CD4-positive, CD25-positive, alpha-beta regulatory T cell (primary cell): ENCODE measurements around the gene HLA-DOB. TPM values are rescaled to one million over a fixed set of nuclear protein-coding genes. Genes with fewer than 3 reads are reported as not detected.

ENCODE experiments used
- ATAC-seq, 2 donors: fragments of 150-1000 bp; cut with Tn5 transposase; one replicate each; pipeline ENCODE4 v1.10.0; 2021; ENCODE audit warnings: low read depth in 2 of 2, moderate number of reproducible peaks in 2 of 2, moderate library complexity in 1 of 2
- DNase-seq, 3 donors: peaks; one replicate each; pipeline versions ENCODE4 v3.0.0 to v3.0.0-alpha.2; 2012 to 2022; ENCODE audit warnings: mixed read lengths in 1 of 3
- H3K27ac ChIP-seq: one replicate; pipeline ENCODE4 v1.7.0; 2013; ENCODE audit warnings: mild to moderate bottlenecking, low read length; ENCODE audit not compliant: insufficient read depth, poor library complexity, severe bottlenecking
- H3K27me3 ChIP-seq: one replicate; pipeline ENCODE4 v1.7.0; 2013; ENCODE audit warnings: low read length; ENCODE audit not compliant: control insufficient read depth, insufficient read depth
- H3K36me3 ChIP-seq: one replicate; pipeline ENCODE4 v1.7.0; 2013; ENCODE audit warnings: mild to moderate bottlenecking, low read length, moderate library complexity; ENCODE audit not compliant: control insufficient read depth, insufficient read depth
- H3K4me1 ChIP-seq: 2 replicates; pipeline ENCODE4 v1.7.0; 2013; ENCODE audit warnings: mild to moderate bottlenecking, low read length; ENCODE audit not compliant: insufficient read depth, control insufficient read depth, poor library complexity, severe bottlenecking
- H3K4me3 ChIP-seq: one replicate; pipeline ENCODE4 v1.7.0; 2013; ENCODE audit warnings: low read depth, mild to moderate bottlenecking, low read length, moderate library complexity
- H3K9me3 ChIP-seq, 2 experiments: 1 replicate in 1 of 2; 2 replicates in 1 of 2; pipeline ENCODE4 v1.7.0; 2013; ENCODE audit warnings: low read length in 2 of 2, mild to moderate bottlenecking in 1 of 2, moderate library complexity in 1 of 2; ENCODE audit not compliant: control insufficient read depth in 2 of 2
- H3K27ac Mint-ChIP-seq, 3 donors: one replicate each; pipeline ENCODE4 v1.8.0; 2020 to 2022; ENCODE audit warnings: mild to moderate bottlenecking in 3 of 3, mixed read lengths in 3 of 3, moderate library complexity in 2 of 3
- H3K27me3 Mint-ChIP-seq: one replicate; pipeline ENCODE4 v1.8.0; 2022; ENCODE audit warnings: mild to moderate bottlenecking, mixed read lengths
- H3K36me3 Mint-ChIP-seq: one replicate; pipeline ENCODE4 v1.8.0; 2020; ENCODE audit warnings: mixed read lengths
- H3K4me1 Mint-ChIP-seq, 4 donors: one replicate each; pipeline ENCODE4 v1.8.0; 2020 to 2022; ENCODE audit warnings: mixed read lengths in 4 of 4, mild to moderate bottlenecking in 1 of 4
- H3K4me3 Mint-ChIP-seq, 4 donors: one replicate each; pipeline ENCODE4 v1.8.0; 2020 to 2022; ENCODE audit warnings: mild to moderate bottlenecking in 4 of 4, mixed read lengths in 4 of 4, moderate library complexity in 3 of 4
- H3K9me3 Mint-ChIP-seq, 7 donors: one replicate each; pipeline ENCODE4 v1.8.0; 2020 to 2022; ENCODE audit warnings: mixed read lengths in 7 of 7, mild to moderate bottlenecking in 3 of 7, moderate library complexity in 2 of 7
- polyA plus RNA-seq, 4 donors: library from polyadenylated mRNA; unstranded; fragments of 300-500 nt; fragmentation: Illumina TruSeq; gene quantifications; one replicate each; pipeline ENCODE4 v1.2.3, GENCODE V29; 2021
- total RNA-seq: library from RNA; stranded (reverse); gene quantifications from one replicate; pipeline ENCODE4 v1.2.3, GENCODE V29; 2022

HLA-DOB gene
- total and polyA plus RNA-seq, 5 donors from 2014 or later = 0.31 to 6.8 (median 2.7) TPM

DNA sequence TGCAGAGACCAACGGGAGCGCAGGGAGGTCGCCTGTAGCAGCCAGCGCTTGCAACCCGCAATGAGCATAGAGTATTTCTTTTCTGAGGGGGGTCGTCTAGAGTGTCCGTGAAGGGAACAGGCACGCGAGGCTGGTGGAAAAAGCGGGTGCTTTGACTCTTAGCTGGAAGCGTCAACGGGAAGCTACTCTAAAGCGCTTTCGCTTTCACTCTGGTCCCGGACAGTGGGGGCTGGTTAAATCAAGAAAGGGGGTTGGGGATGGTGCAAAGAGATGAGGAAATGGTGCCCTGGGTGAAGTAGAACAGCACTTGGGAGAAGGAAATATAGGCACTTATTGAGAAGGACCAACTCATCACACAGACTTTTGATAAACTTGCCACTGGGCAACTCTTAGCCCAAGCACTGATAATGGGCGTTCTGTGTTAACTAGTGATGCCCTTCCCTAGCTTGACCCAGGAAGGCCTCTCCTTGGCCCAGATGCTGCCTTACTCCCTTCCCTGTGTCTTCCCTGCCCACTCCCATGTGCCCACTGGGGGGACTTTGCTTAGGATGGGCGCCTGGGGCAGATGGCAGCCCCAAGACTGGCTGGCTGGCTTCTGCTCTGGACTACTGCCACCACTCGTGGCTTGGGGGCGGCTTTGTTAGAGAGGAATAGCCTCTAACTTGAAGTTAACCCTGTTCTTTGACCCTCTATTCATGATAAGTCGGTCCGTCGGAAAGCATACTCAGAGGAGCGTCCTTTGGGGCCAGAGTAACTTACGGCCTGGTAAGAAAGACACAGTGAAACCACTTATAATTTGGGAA, 37.8 kb upstream of the HLA-DOB start:
- peaks cover 48% of the 10 kb centered on the region for H3K36me3 ChIP-seq

DNA sequence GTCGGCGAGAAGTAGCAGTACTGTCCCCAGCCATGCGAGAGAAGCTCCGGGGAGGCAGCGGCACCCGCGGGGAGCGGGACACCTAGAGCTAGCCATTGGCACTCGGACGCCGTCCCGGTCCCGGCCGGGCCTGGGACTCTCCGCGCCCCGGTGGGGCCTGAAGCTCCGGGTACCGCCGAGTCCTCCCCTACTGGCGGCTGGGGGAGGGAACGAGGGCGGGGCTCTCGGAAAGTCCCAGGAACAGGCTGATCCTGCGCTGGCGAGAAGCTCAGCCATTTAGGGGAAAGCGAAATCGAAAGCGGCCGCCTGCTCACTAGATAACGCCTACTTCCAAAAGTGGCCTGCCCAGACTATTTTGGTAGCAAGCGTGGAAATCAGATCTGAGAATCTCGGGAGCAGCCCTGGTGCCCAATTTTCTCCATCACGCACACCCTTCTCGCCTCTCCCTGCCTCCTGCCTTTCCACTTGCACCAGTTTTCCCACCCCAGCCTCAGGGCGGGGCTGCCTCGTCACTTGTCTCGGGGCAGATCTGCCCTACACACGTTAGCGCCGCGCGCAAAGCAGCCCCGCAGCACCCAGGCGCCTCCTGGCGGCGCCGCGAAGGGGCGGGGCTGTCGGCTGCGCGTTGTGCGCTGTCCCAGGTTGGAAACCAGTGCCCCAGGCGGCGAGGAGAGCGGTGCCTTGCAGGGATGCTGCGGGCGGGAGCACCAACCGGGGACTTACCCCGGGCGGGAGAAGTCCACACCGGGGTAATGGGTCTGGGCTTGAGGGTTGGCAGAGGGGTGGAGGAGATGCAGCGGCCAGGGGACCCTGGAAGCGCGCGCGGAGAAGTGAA, 37.0 kb upstream of the HLA-DOB start, which contains the start of the genes PSMB9 and TAP1:
PSMB9 (plus strand) TSS at position 652 of the 835 bp plus-strand sequence; CDS start at position 690, 38 bp downstream.
TAP1 (minus strand) TSS at position 164 of the 835 bp plus-strand sequence; CDS start at position 96, 68 bp downstream.
- no peaks in the 10 kb centered on the region for H3K27me3 ChIP-seq
- H3K4me3 ChIP-seq = peak within 1 kb of the TSS; percentile 99
- H3K36me3 Mint-ChIP-seq = peaks cover 54% of the 10 kb centered on the region

More for the DNA sequence above, 37.8 kb upstream of the HLA-DOB start:
- peak overlapping the region; percentile 95 to 100 (median 97) for H3K4me3 Mint-ChIP-seq
- Histone ChIP-seq H3K27ac (peak overlapping the region; percentile 98), H3K4me1 (peaks cover 75% of the 10 kb centered on the region), H3K9me3 (no peaks in the 10 kb centered on the region), H3K4me3 (peak overlapping the region; percentile 99), H3K27me3 (no peaks in the 10 kb centered on the region)
- peaks cover 10 to 84% (median 52%) of the 10 kb centered on the region in 4 donors for H3K4me1 Mint-ChIP-seq
- no peaks in the 10 kb centered on the region for H3K9me3 Mint-ChIP-seq
- H3K36me3 Mint-ChIP-seq = peaks cover 54% of the 10 kb centered on the region
- peaks cover 5% of the 10 kb centered on the region for H3K27me3 Mint-ChIP-seq
- peak; percentile 13 to 30 for ATAC-seq
- DNase-seq = peak in 2 of 3 donors; percentile 48 to 83
- peak overlapping the region; percentile 98 to 100 (median 100) for H3K27ac Mint-ChIP-seq

GRCh38 chr6:32852844-32853540, 36.2 kb upstream of the HLA-DOB start:
- peak overlapping the region; percentile 99 for H3K4me3 ChIP-seq
- ATAC-seq (peak; percentile 13 to 21), DNase-seq (peak; percentile 45 to 50 (median 49))
- peaks cover 80% of the 10 kb centered on the region for H3K4me1 ChIP-seq
- no peaks in the 10 kb centered on the region for H3K27me3 ChIP-seq
- H3K4me1 Mint-ChIP-seq = peaks cover 15 to 82% (median 52%) of the 10 kb centered on the region in 4 donors
- peaks cover 5% of the 10 kb centered on the region for H3K27me3 Mint-ChIP-seq
- H3K27ac Mint-ChIP-seq = peak overlapping the region; percentile 98 to 100 (median 100)
- peaks cover 46% of the 10 kb centered on the region for H3K36me3 ChIP-seq
- H3K9me3 Mint-ChIP-seq = no peaks in the 10 kb centered on the region
- H3K9me3 ChIP-seq = no peaks in the 10 kb centered on the region
- H3K27ac ChIP-seq = peak overlapping the region; percentile 98
- peak overlapping the region; percentile 95 to 100 (median 97) for H3K4me3 Mint-ChIP-seq
- H3K36me3 Mint-ChIP-seq = peaks cover 56% of the 10 kb centered on the region

More for the DNA sequence above, 37.0 kb upstream of the HLA-DOB start, which contains the start of the genes PSMB9 and TAP1:
- Mint-ChIP-seq H3K27me3 (peaks cover 5% of the 10 kb centered on the region), H3K27ac (peak within 1 kb of the TSS; percentile 98 to 100 (median 100)), H3K9me3 (no peaks in the 10 kb centered on the region), H3K4me3 (peak within 1 kb of the TSS; percentile 95 to 100 (median 97)), H3K4me1 (peaks cover 7 to 82% (median 51%) of the 10 kb centered on the region in 4 donors)
- H3K36me3 ChIP-seq = peaks cover 46% of the 10 kb centered on the region
- peak within 1 kb of the TSS; percentile 98 for H3K27ac ChIP-seq
- ATAC-seq (peak; percentile 84 to 88), DNase-seq (peak; percentile 93 to 97 (median 94))
- no peaks in the 10 kb centered on the region for H3K9me3 ChIP-seq
- peaks cover 77% of the 10 kb centered on the region for H3K4me1 ChIP-seq

DNA sequence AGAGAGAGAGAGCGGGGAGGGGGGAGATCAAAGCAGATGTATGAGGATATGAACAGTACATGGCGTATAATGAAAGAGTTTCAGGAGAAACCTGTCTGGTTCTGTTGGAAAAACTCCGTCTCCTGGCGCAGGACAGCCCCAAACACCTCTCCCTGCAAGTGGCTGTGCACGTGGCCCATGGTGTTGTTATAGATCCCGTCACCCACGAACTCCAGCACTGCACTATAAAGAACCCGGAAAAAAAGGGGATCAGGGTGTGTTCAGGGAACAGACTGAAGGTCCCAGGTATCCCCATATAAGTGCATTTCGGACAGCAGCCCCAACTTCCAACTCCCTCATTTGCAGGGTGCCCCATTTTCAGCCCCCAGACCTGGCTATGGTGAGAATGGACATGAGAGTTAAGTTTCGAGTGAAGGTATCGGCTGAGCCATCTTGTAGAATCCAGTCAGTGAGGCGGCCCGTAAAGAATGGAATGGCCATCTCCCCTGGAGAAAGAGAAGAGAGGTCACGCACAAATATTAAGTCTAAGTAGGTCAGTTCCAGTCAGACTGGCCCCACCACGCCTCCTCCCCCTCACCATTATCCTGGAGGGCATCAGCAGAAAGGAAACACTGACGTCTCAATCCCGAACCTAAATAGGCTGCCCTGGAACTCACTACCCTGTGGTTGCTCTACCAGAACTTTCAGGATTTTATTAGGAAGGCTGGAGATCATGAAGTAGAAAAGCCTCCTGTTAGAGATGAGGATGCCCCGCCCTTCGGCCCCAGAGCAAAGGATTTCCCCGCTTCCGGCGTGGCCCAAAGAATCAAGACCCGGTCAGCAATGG, 35.4 kb upstream of the HLA-DOB start:
- H3K4me1 Mint-ChIP-seq = peaks cover 16 to 82% (median 57%) of the 10 kb centered on the region in 4 donors

DNA sequence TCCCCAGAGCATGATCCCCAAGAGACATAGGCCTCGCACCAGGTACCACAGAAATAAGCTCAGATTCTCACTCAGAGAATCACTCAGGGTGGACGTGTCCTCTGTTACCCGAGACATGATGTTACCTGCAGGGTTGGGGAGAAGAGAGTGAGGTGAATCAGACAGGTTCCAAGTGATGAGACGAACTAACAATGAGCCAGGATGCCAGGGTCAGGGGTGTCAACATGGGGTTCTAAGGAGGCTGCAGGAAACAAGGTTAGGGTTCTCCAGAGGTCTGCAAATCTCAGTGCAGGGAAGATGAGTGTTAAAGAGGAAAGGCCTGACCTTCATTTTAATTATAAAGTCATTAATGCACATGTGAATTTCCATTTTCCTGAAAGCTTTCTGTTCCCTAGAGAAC, 34.2 kb upstream of the HLA-DOB start:
- no peak for DNase-seq
- Mint-ChIP-seq H3K27ac (peak overlapping the region; percentile 9 to 84 (median 74)), H3K4me3 (peak overlapping the region; percentile 95 to 100 (median 97)), H3K36me3 (peaks cover 64% of the 10 kb centered on the region), H3K27me3 (peaks cover 5% of the 10 kb centered on the region), H3K4me1 (peaks cover 11 to 82% (median 58%) of the 10 kb centered on the region in 4 donors), H3K9me3 (no peaks in the 10 kb centered on the region)
- H3K27me3 ChIP-seq = no peaks in the 10 kb centered on the region
- H3K4me3 ChIP-seq = peak overlapping the region; percentile 99
- peaks cover 83% of the 10 kb centered on the region for H3K4me1 ChIP-seq
- no peak for ATAC-seq
- H3K9me3 ChIP-seq = no peaks in the 10 kb centered on the region
- peak overlapping the region; percentile 98 for H3K27ac ChIP-seq
- peaks cover 53% of the 10 kb centered on the region for H3K36me3 ChIP-seq

More for the DNA sequence above, 35.4 kb upstream of the HLA-DOB start:
- Histone ChIP-seq H3K9me3 (no peaks in the 10 kb centered on the region), H3K4me3 (peak overlapping the region; percentile 99), H3K36me3 (peaks cover 46% of the 10 kb centered on the region), H3K27me3 (no peaks in the 10 kb centered on the region), H3K4me1 (peaks cover 80% of the 10 kb centered on the region), H3K27ac (peak overlapping the region; percentile 98)
- H3K27ac Mint-ChIP-seq = peak overlapping the region; percentile 98 to 100 (median 100)
- H3K27me3 Mint-ChIP-seq = peaks cover 5% of the 10 kb centered on the region
- H3K9me3 Mint-ChIP-seq = no peaks in the 10 kb centered on the region
- ATAC-seq (no peak), DNase-seq (peak in 1 of 3 donors; percentile 51)
- peak overlapping the region; percentile 95 to 100 (median 97) for H3K4me3 Mint-ChIP-seq
- peaks cover 59% of the 10 kb centered on the region for H3K36me3 Mint-ChIP-seq

DNA sequence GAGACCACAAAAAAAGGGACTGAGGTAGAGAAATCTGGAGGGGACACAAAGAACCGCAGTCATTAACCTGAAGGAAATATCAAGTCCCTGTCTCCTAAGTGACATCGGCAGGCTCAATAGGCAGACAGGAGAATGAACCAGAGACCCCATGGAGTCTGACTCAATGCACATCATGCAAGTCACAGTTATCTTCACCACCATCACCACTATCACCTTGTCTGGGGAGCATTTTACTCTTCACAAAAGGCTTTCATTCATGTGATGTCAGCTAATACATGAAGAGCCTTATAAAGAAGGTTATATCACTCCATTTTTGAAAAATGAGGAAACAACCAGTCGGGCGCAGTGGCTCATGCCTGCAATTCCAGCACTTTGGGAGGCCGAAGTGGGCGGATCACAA, 32.3 kb upstream of the HLA-DOB start:
- ATAC-seq (no peak), DNase-seq (no peak)
- peak overlapping the region; percentile 22 to 100 (median 59) for H3K27ac Mint-ChIP-seq
- H3K4me3 ChIP-seq = peak overlapping the region; percentile 94
- H3K36me3 ChIP-seq = peaks cover 63% of the 10 kb centered on the region
- H3K4me1 ChIP-seq = peaks cover 81% of the 10 kb centered on the region
- H3K4me1 Mint-ChIP-seq = peaks cover 9 to 75% (median 51%) of the 10 kb centered on the region in 4 donors
- peaks cover 75% of the 10 kb centered on the region for H3K36me3 Mint-ChIP-seq
- H3K27ac ChIP-seq = peak overlapping the region; percentile 45
- H3K27me3 Mint-ChIP-seq = peaks cover 6% of the 10 kb centered on the region
- H3K27me3 ChIP-seq = no peaks in the 10 kb centered on the region
- H3K4me3 Mint-ChIP-seq = peak overlapping the region; percentile 96 to 99 (median 98)
- H3K9me3 Mint-ChIP-seq = no peaks in the 10 kb centered on the region
- no peaks in the 10 kb centered on the region for H3K9me3 ChIP-seq
